ENCODE results near the gene HTRA3.

The HTRA3 gene

GRCh38 chr4:8301851-8302730 lies 32.5 kb downstream of the HTRA3 start:
- DNase-seq (ENCODE audit: low read depth in 1 of 2, low spot score in 1 of 2): no peak
- no peak overlapping the region for H3K4me3 ChIP-seq (replicated peaks; ENCODE audit: insufficient read depth, low read length)
- H3K27ac ChIP-seq (replicated peaks): no peak overlapping the region
- no peak for TF ChIP-seq SPI1 (IDR thresholded peaks at IDR 0.05; ENCODE audit: borderline replicate concordance, low read depth)
- TF ChIP-seq CTCF (IDR thresholded peaks at IDR 0.05; ENCODE audit: insufficient read depth, low read length): no peak
- no peak for TF ChIP-seq POLR2AphosphoS5 (IDR thresholded peaks at IDR 0.05; ENCODE audit: low read depth)
- TF ChIP-seq GABPA (IDR thresholded peaks at IDR 0.05; ENCODE audit: low read depth): no peak
- TF ChIP-seq REST (IDR thresholded peaks at IDR 0.05; ENCODE audit: insufficient replicate concordance, low read depth): no peak
- no peaks in the 10 kb centered on the region for H3K27me3 ChIP-seq (ENCODE audit: insufficient read depth, poor library complexity, severe bottlenecking)

- Histone ChIP-seq H3K27ac (replicated peaks) (no peak overlapping the region), H3K27me3 (ENCODE audit: insufficient read depth, poor library complexity, severe bottlenecking) (no peaks in the 10 kb centered on the region), H3K4me3 (replicated peaks; ENCODE audit: insufficient read depth, low read length) (no peak overlapping the region)
- no peak for DNase-seq (ENCODE audit: low read depth in 1 of 2, low spot score in 1 of 2)
- no peak for TF ChIP-seq CTCF (IDR thresholded peaks at IDR 0.05; ENCODE audit: insufficient read depth, low read length)
- TF ChIP-seq GABPA (IDR thresholded peaks at IDR 0.05; ENCODE audit: low read depth): no peak
- TF ChIP-seq SPI1 (IDR thresholded peaks at IDR 0.05; ENCODE audit: borderline replicate concordance, low read depth): no peak
- no peak for TF ChIP-seq REST (IDR thresholded peaks at IDR 0.05; ENCODE audit: insufficient replicate concordance, low read depth)
Observed at GRCh38 chr4:8303081-8303480, 33.5 kb downstream of the HTRA3 start.

GRCh38 chr4:8303485-8304281 lies 34.1 kb downstream of the HTRA3 start:
- Histone ChIP-seq H3K27ac (replicated peaks) (peak overlapping the region; percentile 26; the same call in 1 of the 2 replicates), H3K4me3 (replicated peaks; ENCODE audit: insufficient read depth, low read length) (no peak overlapping the region), H3K27me3 (ENCODE audit: insufficient read depth, poor library complexity, severe bottlenecking) (no peaks in the 10 kb centered on the region)
- no peak for TF ChIP-seq REST (IDR thresholded peaks at IDR 0.05; ENCODE audit: insufficient replicate concordance, low read depth)
- TF ChIP-seq CTCF (IDR thresholded peaks at IDR 0.05; ENCODE audit: insufficient read depth, low read length): no peak
- no peak for TF ChIP-seq GABPA (IDR thresholded peaks at IDR 0.05; ENCODE audit: low read depth)
- TF ChIP-seq SPI1 (IDR thresholded peaks at IDR 0.05; ENCODE audit: borderline replicate concordance, low read depth): no peak
- TF ChIP-seq POLR2AphosphoS5 (IDR thresholded peaks at IDR 0.05; ENCODE audit: low read depth): no peak
- peak; percentile 25 to 48 for DNase-seq (ENCODE audit: low read depth in 1 of 2, low spot score in 1 of 2)
